Transverse colon (tissue), 4 donors: ENCODE results near the gene ITPR2. TPM values are rescaled to one million over a fixed set of nuclear protein-coding genes. Genes with fewer than 3 reads are reported as not detected.

ENCODE experiments used
- DNase-seq: peaks from one replicate; pipeline ENCODE4 v3.0.0-alpha.2; 2019
- H3K27ac ChIP-seq, 4 donors: fragments of 200-600 bp; sonication (generic); 2 replicates each; pipeline ENCODE4 v1.5.1; 2016 to 2018; ENCODE audit warnings: inconsistent platforms in 4 of 4
- H3K27me3 ChIP-seq: fragments of 200-600 bp; sonication (generic); 2 replicates; pipeline ENCODE4 v1.5.1; 2017; ENCODE audit warnings: inconsistent platforms
- H3K36me3 ChIP-seq, 4 donors: fragments of 200-600 bp; sonication (generic); 2 replicates each; pipeline ENCODE4 v1.5.1; 2017 to 2019; ENCODE audit warnings: inconsistent platforms in 4 of 4
- H3K4me1 ChIP-seq, 4 donors: fragments of 200-600 bp; sonication (generic); 2 replicates each; pipeline ENCODE4 v1.5.1; 2017 to 2020; ENCODE audit warnings: inconsistent platforms in 4 of 4
- H3K4me3 ChIP-seq, 4 donors: fragments of 200-600 bp; sonication (generic); 1 replicate in 1 of 4; 2 replicates in 3 of 4; pipeline versions ENCODE4 v1.5.1 to v1.6.1; 2017 to 2019; ENCODE audit warnings: inconsistent platforms in 4 of 4
- H3K9me3 ChIP-seq, 2 donors: fragments of 200-600 bp; sonication (generic); 2 replicates each; pipeline ENCODE4 v1.5.1; 2017 to 2019; ENCODE audit warnings: inconsistent platforms in 2 of 2
- CTCF ChIP-seq, 5 experiments: fragments of 200-600 bp in 3 of 5; fragments of 450-650 bp in 2 of 5; sonication (generic) in 3 of 5; IDR thresholded peaks; 1 replicate in 2 of 5; 2 replicates in 3 of 5; pipeline ENCODE4 v1.5.1; 2016 to 2017; ENCODE audit warnings: antibody characterized with exemption in 5 of 5, inconsistent platforms in 3 of 5, mild to moderate bottlenecking in 2 of 5, moderate library complexity in 1 of 5
- EP300 ChIP-seq: sonication (generic); formaldehyde crosslinking; IDR thresholded peaks from one replicate; pipeline ENCODE4 v1.6.1; 2017; ENCODE audit warnings: antibody characterized with exemption, low read depth
- POLR2A ChIP-seq: fragments of 450-650 bp; IDR thresholded peaks from one replicate; pipeline ENCODE4 v1.6.1; 2016; ENCODE audit warnings: antibody characterized with exemption, mild to moderate bottlenecking, moderate library complexity
- POLR2AphosphoS5 ChIP-seq, 3 donors: sonication (generic); formaldehyde crosslinking; IDR thresholded peaks; one replicate each; pipeline ENCODE4 v1.6.1; 2016; ENCODE audit warnings: antibody characterized with exemption in 3 of 3
- WGBS, 2 donors: methylation state at CpG; one replicate each; pipeline ENCODE4 v1.1.5; 2018; ENCODE audit warnings: low coverage in 1 of 2; 5-methylcytosine and 5-hydroxymethylcytosine counted together
- in situ Hi-C, 4 donors: fragments of 200-750 bp; cut with MboI; loops; one replicate each; pipeline versions ENCODE4 v1.15.0 to v1.15.1; 2017; ENCODE audit warnings: low sequenced_read_pairs in 3 of 4, low pct_ligation_motif_present in 1 of 4, low pct_unique_long_range_greater_than_20kb in 1 of 4
- intact Hi-C: fragments of 100-400 bp; cut with DNase I; formaldehyde crosslinking; loops from one replicate; pipeline ENCODE4 v1.15.1; 2023; ENCODE audit warnings: low total_unique reads
- total RNA-seq, 4 donors: library from RNA; depleted of rRNA; stranded (reverse); fragments of >200 nt; gene quantifications; one replicate each; pipeline ENCODE4 v1.1.0, GENCODE V29; 2016

The ITPR2 gene
- total RNA-seq, 4 donors from 2014 or later, result 29.8 to 60.5 (median 41.2) TPM

GRCh38 chr12:26715232-26715631 is 117.8 kb downstream of the ITPR2 start:
- Histone ChIP-seq H3K9me3 (no peaks in the 10 kb centered on the region), H3K4me1 (no peaks in the 10 kb centered on the region), H3K27ac (no peak overlapping the region), H3K27me3 (no peaks in the 10 kb centered on the region), H3K36me3 (peaks cover 0 to 6% (median under 1%) of the 10 kb centered on the region in 4 donors), H3K4me3 (no peak overlapping the region)
- no peak for DNase-seq
- in situ Hi-C loops, result no loop called here
- TF ChIP-seq POLR2AphosphoS5 (IDR thresholded peaks at IDR 0.05) (no peak), POLR2A (no peak), EP300 (no peak), CTCF (IDR thresholded peaks at IDR 0.05) (no peak)
- 85 to 88% methylated on average over 5 of the region's 5 CpGs for WGBS, 2 donors
- intact Hi-C loops, result no loop called here

- Histone ChIP-seq H3K4me1 (no peaks in the 10 kb centered on the region), H3K4me3 (no peak overlapping the region), H3K36me3 (peaks cover 0 to 6% (median under 1%) of the 10 kb centered on the region in 4 donors), H3K9me3 (no peaks in the 10 kb centered on the region), H3K27me3 (no peaks in the 10 kb centered on the region), H3K27ac (no peak overlapping the region)
- in situ Hi-C loops, result no loop called here
- WGBS, 2 donors, result 78 to 89% methylated on average over 8 of the region's 8 CpGs
- DNase-seq, result no peak
- intact Hi-C loops, result no loop called here
- TF ChIP-seq POLR2AphosphoS5 (IDR thresholded peaks at IDR 0.05) (no peak), POLR2A (no peak), CTCF (IDR thresholded peaks at IDR 0.05) (no peak), EP300 (no peak)
These were observed 119.1 kb downstream of the ITPR2 start for GRCh38 chr12:26713885-26714383.

GRCh38 chr12:26712892-26713291 is 120.1 kb downstream of the ITPR2 start:
- no peaks in the 10 kb centered on the region for H3K4me1 ChIP-seq
- H3K27me3 ChIP-seq, result no peaks in the 10 kb centered on the region
- H3K36me3 ChIP-seq, result peaks cover 0 to 6% (median under 1%) of the 10 kb centered on the region in 4 donors
- H3K4me3 ChIP-seq, result no peak overlapping the region
- no peak overlapping the region for H3K27ac ChIP-seq
- intact Hi-C loops (no loop called here), in situ Hi-C loops (no loop called here)
- TF ChIP-seq POLR2A (no peak), POLR2AphosphoS5 (IDR thresholded peaks at IDR 0.05) (no peak), EP300 (no peak), CTCF (IDR thresholded peaks at IDR 0.05) (no peak)
- DNase-seq, result no peak
- WGBS, 2 donors, result 57 to 83% methylated on average over 1 to 5 of the region's 5 CpGs
- H3K9me3 ChIP-seq, result no peaks in the 10 kb centered on the region

- WGBS, 2 donors, result 71 to 74% methylated on average over 3 of the region's 3 CpGs
- no peak for DNase-seq
- in situ Hi-C loops (no loop called here), intact Hi-C loops (no loop called here)
- TF ChIP-seq CTCF (IDR thresholded peaks at IDR 0.05), result no peak
- TF ChIP-seq POLR2A, result no peak
- no peak for TF ChIP-seq POLR2AphosphoS5 (IDR thresholded peaks at IDR 0.05)
- no peak for TF ChIP-seq EP300
- no peaks in the 10 kb centered on the region for H3K4me1 ChIP-seq
- H3K9me3 ChIP-seq, result no peaks in the 10 kb centered on the region
- H3K27me3 ChIP-seq, result no peaks in the 10 kb centered on the region
- peaks cover 0 to 6% (median 0%) of the 10 kb centered on the region in 4 donors for H3K36me3 ChIP-seq
- H3K27ac ChIP-seq, result no peak overlapping the region
- H3K4me3 ChIP-seq, result no peak overlapping the region
These were observed 121.4 kb downstream of the ITPR2 start for GRCh38 chr12:26711569-26711968.
